WI38 (cell line): Measurements from ENCODE around the gene ACSS1.

Experiments used
- H3K4me3 ChIP-seq: 2 replicates; pipeline ENCODE4 v1.5.1; 2011; ENCODE audit warnings: low read depth, mild to moderate bottlenecking, control low read depth, low read length
- TF ChIP-seq, protein P1 (sequence below): IDR thresholded peaks from 2 replicates; pipeline ENCODE4 v1.5.1; 2012; ENCODE audit warnings: low read depth, mild to moderate bottlenecking, control low read depth, low read length

Gene ACSS1

DNA sequence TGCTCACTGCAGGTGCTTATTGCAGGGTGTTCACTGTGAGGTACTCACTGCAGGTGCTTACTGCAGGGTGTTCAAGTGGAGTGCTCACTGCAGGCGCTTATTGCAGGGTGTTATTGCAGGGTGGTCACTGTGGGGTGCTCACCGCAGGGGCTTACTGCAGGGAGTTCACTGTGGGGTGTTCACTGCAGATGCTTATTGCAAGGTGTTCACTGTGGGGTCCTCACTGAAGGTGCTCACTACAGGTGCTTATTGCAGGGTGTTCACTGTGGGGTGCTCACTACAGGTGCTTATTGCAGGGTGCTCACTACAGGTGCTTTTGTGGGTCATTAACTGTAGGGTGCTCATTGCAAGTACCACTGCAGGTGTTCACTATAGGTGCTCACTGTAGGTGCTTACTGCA is 85.6 kb downstream of the ACSS1 start:
- H3K4me3 ChIP-seq = no peak overlapping the region
- TF ChIP-seq, protein P1, sequence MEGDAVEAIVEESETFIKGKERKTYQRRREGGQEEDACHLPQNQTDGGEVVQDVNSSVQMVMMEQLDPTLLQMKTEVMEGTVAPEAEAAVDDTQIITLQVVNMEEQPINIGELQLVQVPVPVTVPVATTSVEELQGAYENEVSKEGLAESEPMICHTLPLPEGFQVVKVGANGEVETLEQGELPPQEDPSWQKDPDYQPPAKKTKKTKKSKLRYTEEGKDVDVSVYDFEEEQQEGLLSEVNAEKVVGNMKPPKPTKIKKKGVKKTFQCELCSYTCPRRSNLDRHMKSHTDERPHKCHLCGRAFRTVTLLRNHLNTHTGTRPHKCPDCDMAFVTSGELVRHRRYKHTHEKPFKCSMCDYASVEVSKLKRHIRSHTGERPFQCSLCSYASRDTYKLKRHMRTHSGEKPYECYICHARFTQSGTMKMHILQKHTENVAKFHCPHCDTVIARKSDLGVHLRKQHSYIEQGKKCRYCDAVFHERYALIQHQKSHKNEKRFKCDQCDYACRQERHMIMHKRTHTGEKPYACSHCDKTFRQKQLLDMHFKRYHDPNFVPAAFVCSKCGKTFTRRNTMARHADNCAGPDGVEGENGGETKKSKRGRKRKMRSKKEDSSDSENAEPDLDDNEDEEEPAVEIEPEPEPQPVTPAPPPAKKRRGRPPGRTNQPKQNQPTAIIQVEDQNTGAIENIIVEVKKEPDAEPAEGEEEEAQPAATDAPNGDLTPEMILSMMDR = no peak

DNA sequence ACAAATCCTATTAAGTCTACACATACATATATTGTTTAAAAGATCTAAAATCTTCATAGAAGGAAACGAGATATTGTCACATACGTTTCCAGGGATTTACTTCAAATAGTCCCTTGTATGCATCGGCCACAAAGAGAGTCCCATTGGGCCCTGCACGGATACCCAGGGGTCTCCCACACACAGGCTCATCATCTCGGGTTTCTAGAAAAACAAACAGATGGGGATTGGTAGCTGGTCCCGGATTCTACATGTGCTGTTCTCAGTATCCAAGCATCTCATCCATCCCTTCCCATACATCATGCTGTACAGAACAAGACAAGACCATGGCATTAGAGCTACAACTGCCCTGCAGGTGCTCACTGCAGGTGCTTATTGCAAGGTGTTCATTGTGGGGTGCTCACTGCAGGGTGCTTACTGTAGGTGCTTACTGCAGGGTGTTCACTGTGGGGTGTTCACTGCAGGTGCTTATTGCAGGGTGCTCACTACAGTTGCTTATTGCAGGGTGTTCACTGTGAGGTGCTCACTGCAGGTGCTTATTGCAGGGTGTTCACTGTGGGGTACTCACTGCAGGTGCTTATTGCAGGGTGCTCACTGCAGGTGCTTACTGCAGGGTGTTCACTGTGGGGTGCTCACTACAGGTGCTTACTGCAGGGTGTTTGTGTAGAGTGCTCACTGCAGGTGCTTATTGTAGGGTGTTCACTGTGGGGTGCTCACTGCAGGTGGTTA is 86.4 kb downstream of the ACSS1 start:
- H3K4me3 ChIP-seq = no peak overlapping the region
- TF ChIP-seq, protein P1 = no peak

DNA sequence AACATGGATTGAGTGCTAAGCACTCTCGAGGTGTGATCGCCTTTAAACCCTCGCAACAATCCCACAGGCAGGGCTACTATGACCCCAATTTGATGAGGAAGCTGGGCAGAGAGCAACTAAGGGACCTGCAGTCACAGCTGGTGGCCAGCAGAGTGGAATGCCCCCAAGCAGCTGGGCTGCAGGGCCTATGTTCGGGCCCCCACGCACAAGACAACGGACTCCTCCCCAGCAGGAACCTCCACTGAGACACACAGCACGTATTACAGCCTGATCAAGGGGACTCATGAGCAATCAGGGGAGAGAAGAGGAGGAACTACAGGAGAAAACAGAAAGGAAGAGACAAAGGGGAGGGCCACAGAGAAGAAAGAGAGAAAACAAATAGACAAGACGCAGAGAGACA is 87.2 kb downstream of the ACSS1 start:
- TF ChIP-seq, protein P1 = no peak
- H3K4me3 ChIP-seq = no peak overlapping the region

DNA sequence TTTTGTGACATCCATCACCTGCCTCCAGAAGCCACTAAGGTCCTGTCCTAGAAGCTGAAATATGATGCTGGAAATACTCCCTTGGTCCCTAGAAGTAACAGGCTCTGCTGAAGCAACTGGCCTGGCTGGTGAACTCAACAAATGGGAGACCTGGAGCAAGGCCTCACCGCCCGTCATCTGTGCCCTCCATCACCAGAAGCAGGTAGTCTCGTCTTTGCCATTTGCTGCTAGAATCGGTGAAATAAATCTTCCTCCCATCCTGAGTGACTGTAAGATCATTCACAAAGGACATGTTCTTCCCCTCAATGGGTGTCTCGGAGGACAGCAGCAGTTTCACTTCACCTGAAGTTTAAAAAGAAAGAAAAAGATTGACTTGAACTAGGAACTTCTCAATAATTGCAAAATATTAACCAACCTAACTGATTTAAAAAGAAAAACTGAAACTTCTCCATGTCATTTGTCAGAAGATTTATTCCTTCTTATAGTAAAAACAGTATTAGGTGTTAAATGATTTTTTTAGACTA is 87.8 kb downstream of the ACSS1 start:
- TF ChIP-seq, protein P1 = no peak
- H3K4me3 ChIP-seq = no peak overlapping the region

DNA sequence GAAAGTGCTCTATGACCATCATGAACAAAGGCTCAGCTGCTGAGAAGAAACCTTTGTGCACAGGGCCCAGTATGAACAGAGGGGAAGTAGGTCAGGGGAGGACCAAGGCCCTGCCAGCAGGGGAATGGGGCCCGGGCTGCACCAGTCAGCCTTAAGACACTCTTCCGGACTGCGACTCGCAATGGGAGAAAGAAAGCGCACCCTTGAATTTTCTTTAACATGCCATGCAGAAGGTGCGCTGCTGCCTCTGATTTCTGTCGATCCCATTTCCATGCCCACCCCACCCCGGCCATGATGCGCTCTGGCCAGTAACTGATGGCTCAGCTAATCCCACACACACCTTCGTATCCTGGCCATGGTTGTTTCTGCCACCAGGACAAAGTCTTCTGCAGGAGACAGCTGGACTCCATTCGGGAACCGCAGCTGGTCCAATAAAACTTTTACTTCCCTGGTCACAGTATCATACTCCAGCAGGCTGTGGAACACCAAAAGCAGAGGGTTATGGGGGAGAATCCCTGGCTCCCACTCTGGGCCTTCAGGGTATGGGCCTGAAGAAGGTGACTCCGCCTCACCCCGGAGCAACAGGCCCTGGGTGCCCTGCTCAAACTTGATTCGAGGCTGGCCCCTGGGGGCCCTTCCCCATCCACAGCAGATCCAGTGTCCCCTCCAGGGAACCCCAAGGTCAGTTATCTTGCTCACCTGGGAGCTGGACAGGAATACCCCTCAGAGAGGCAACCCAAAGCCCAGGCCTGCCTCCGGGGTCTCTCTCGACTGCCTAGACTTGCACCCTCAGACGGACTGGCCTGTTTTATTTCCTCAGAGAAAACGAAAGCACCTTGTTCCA is 88.5 kb downstream of the ACSS1 start:
- H3K4me3 ChIP-seq = no peak overlapping the region
- TF ChIP-seq, protein P1 = no peak

DNA sequence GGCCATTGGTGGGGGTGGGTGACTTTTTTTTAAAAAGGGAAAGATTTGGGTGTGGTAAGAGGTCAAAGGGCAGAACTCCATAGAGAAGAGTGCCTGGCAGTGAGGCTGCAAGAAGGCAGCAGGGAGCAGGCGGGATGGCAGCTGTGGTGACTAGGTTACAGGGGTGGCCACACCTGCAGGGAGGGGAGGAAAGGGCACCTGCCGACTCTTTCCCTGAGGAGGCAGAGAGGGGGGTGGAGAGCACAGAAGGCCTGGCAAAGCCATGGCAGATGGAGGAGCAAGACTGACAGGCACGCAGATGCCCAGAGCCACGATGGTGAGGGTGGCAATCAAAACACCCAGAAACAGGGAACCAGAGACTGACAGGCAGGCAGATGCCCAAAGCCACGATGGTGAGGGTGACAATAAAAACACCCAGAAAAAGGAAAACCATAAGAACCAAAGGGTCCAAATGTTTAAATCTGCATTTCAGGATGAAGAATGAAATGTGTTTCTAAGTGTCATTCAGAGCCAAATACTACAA is 89.6 kb downstream of the ACSS1 start:
- TF ChIP-seq, protein P1 = no peak
- H3K4me3 ChIP-seq = no peak overlapping the region
